ENCODE measurements around the gene HSD11B1.

The HSD11B1 gene

GRCh38 chr1:209706622-209707021, 2.0 kb downstream of the HSD11B1 start:
- no peak overlapping the region for H2AFZ ChIP-seq (ENCODE audit: insufficient read depth, low read length, poor library complexity)
- no peak overlapping the region for H4K8ac ChIP-seq (ENCODE audit: low read depth, low read length)
- no peak overlapping the region for H3K4ac ChIP-seq (ENCODE audit: low read depth, low read length)
- H2BK120ac ChIP-seq (ENCODE audit: insufficient read depth, low read length, poor library complexity) = no peak overlapping the region
- H3K79me1 ChIP-seq (ENCODE audit: low read length) = no peaks in the 10 kb centered on the region
- no peak overlapping the region for H3K4me2 ChIP-seq (ENCODE audit: low read length)
- no peak overlapping the region for H3K27ac ChIP-seq (ENCODE audit: low read depth, low read length)
- H3K4me1 ChIP-seq (ENCODE audit: control insufficient read depth in 1 of 2, insufficient read depth in 2 of 2, low read length in 2 of 2) = peaks cover 0 to 3% of the 10 kb centered on the region in 2 experiments
- H3K14ac ChIP-seq (ENCODE audit: low read length) = no peak overlapping the region
- no peak overlapping the region for H2BK12ac ChIP-seq (ENCODE audit: low read length)
- no peak overlapping the region for H4K91ac ChIP-seq (ENCODE audit: low read depth, low read length)
- no peak overlapping the region for H3K18ac ChIP-seq (ENCODE audit: low read length)
- no peak for DNase-seq
- no peaks in the 10 kb centered on the region for H3K79me2 ChIP-seq (ENCODE audit: control insufficient read depth, insufficient read depth, low read length, poor library complexity)
- no peaks in the 10 kb centered on the region for H3K27me3 ChIP-seq (ENCODE audit: insufficient read depth, low read length)
- no peak overlapping the region for H3K9ac ChIP-seq (ENCODE audit: low read length)
- H2BK5ac ChIP-seq (ENCODE audit: low read depth, low read length, poor library complexity) = no peak overlapping the region
- H4K12ac ChIP-seq (ENCODE audit: low read depth, low read length) = no peak overlapping the region
- no peaks in the 10 kb centered on the region for H3K9me3 ChIP-seq (ENCODE audit: insufficient read depth, low read depth, low read length)
- no peak overlapping the region for H3K4me3 ChIP-seq (ENCODE audit: low read depth, low read length)
- no peak overlapping the region for H3K23ac ChIP-seq (ENCODE audit: low read length)
- H2AK5ac ChIP-seq (ENCODE audit: low read length) = no peak overlapping the region
- H3K36me3 ChIP-seq (ENCODE audit: control insufficient read depth in 1 of 2, insufficient read depth in 2 of 2, low read length in 2 of 2) = no peaks in the 10 kb centered on the region
- no CpG with 5 or more reads among the region's 3 CpGs for WGBS (ENCODE audit: extremely low coverage, insufficient coverage, insufficient read length)

GRCh38 chr1:209707308-209707707, 2.7 kb downstream of the HSD11B1 start:
- no peak overlapping the region for H3K27ac ChIP-seq (ENCODE audit: low read depth, low read length)
- H3K4me1 ChIP-seq (ENCODE audit: control insufficient read depth in 1 of 2, insufficient read depth in 2 of 2, low read length in 2 of 2) = peaks cover 0 to 3% of the 10 kb centered on the region in 2 experiments
- H2BK120ac ChIP-seq (ENCODE audit: insufficient read depth, low read length, poor library complexity) = no peak overlapping the region
- H3K4ac ChIP-seq (ENCODE audit: low read depth, low read length) = no peak overlapping the region
- no peak overlapping the region for H3K14ac ChIP-seq (ENCODE audit: low read length)
- H3K18ac ChIP-seq (ENCODE audit: low read length) = no peak overlapping the region
- DNase-seq = no peak
- no peaks in the 10 kb centered on the region for H3K9me3 ChIP-seq (ENCODE audit: insufficient read depth, low read depth, low read length)
- H3K9ac ChIP-seq (ENCODE audit: low read length) = no peak overlapping the region
- H3K4me2 ChIP-seq (ENCODE audit: low read length) = no peak overlapping the region
- no peak overlapping the region for H2BK12ac ChIP-seq (ENCODE audit: low read length)
- no peak overlapping the region for H3K4me3 ChIP-seq (ENCODE audit: low read depth, low read length)
- H3K36me3 ChIP-seq (ENCODE audit: control insufficient read depth in 1 of 2, insufficient read depth in 2 of 2, low read length in 2 of 2) = no peaks in the 10 kb centered on the region
- no peaks in the 10 kb centered on the region for H3K79me2 ChIP-seq (ENCODE audit: control insufficient read depth, insufficient read depth, low read length, poor library complexity)
- H4K8ac ChIP-seq (ENCODE audit: low read depth, low read length) = no peak overlapping the region
- WGBS (ENCODE audit: extremely low coverage, insufficient coverage, insufficient read length) = no CpG with 5 or more reads among the region's 1 CpG
- H4K91ac ChIP-seq (ENCODE audit: low read depth, low read length) = no peak overlapping the region
- no peaks in the 10 kb centered on the region for H3K79me1 ChIP-seq (ENCODE audit: low read length)
- H4K12ac ChIP-seq (ENCODE audit: low read depth, low read length) = no peak overlapping the region
- no peak overlapping the region for H2BK5ac ChIP-seq (ENCODE audit: low read depth, low read length, poor library complexity)
- H2AK5ac ChIP-seq (ENCODE audit: low read length) = no peak overlapping the region
- no peak overlapping the region for H3K23ac ChIP-seq (ENCODE audit: low read length)
- H3K27me3 ChIP-seq (ENCODE audit: insufficient read depth, low read length) = no peaks in the 10 kb centered on the region
- H2AFZ ChIP-seq (ENCODE audit: insufficient read depth, low read length, poor library complexity) = no peak overlapping the region

DNA sequence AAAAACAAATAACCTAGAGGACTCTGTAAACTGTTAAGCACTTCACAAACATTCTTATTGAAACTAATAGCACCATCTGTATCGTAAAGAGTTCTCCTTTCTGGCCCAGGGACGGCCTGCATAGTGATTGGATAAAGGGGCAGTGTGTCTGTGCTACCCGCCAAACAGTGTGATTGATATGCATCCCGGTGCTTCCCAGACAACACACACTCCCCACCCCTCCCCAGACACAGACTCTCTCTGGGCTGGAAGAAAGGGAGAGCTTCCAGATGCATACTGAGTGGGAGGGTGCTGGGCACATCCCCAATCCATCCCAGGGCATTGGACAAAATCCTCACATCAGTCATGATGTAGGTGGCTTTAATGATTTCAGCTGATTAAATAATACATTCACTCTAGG, 3.7 kb downstream of the HSD11B1 start:
- Histone ChIP-seq H4K12ac (ENCODE audit: low read depth, low read length) (no peak overlapping the region), H2AK5ac (ENCODE audit: low read length) (no peak overlapping the region), H3K4me1 (ENCODE audit: control insufficient read depth in 1 of 2, insufficient read depth in 2 of 2, low read length in 2 of 2) (peaks cover 0 to 3% of the 10 kb centered on the region in 2 experiments), H3K79me2 (ENCODE audit: control insufficient read depth, insufficient read depth, low read length, poor library complexity) (no peaks in the 10 kb centered on the region), H3K9ac (ENCODE audit: low read length) (no peak overlapping the region), H3K9me3 (ENCODE audit: insufficient read depth, low read depth, low read length) (no peaks in the 10 kb centered on the region), H2AFZ (ENCODE audit: insufficient read depth, low read length, poor library complexity) (no peak overlapping the region), H2BK5ac (ENCODE audit: low read depth, low read length, poor library complexity) (no peak overlapping the region), H2BK120ac (ENCODE audit: insufficient read depth, low read length, poor library complexity) (no peak overlapping the region), H2BK12ac (ENCODE audit: low read length) (no peak overlapping the region), H3K4ac (ENCODE audit: low read depth, low read length) (no peak overlapping the region), H4K91ac (ENCODE audit: low read depth, low read length) (no peak overlapping the region), H3K27ac (ENCODE audit: low read depth, low read length) (no peak overlapping the region), H3K4me2 (ENCODE audit: low read length) (no peak overlapping the region), H3K36me3 (ENCODE audit: control insufficient read depth in 1 of 2, insufficient read depth in 2 of 2, low read length in 2 of 2) (no peaks in the 10 kb centered on the region), H3K18ac (ENCODE audit: low read length) (no peak overlapping the region), H3K27me3 (ENCODE audit: insufficient read depth, low read length) (no peaks in the 10 kb centered on the region), H3K79me1 (ENCODE audit: low read length) (no peaks in the 10 kb centered on the region), H3K14ac (ENCODE audit: low read length) (no peak overlapping the region), H4K8ac (ENCODE audit: low read depth, low read length) (no peak overlapping the region), H3K23ac (ENCODE audit: low read length) (no peak overlapping the region), H3K4me3 (ENCODE audit: low read depth, low read length) (no peak overlapping the region)
- DNase-seq = no peak
- no CpG with 5 or more reads among the region's 4 CpGs for WGBS (ENCODE audit: extremely low coverage, insufficient coverage, insufficient read length)

DNA sequence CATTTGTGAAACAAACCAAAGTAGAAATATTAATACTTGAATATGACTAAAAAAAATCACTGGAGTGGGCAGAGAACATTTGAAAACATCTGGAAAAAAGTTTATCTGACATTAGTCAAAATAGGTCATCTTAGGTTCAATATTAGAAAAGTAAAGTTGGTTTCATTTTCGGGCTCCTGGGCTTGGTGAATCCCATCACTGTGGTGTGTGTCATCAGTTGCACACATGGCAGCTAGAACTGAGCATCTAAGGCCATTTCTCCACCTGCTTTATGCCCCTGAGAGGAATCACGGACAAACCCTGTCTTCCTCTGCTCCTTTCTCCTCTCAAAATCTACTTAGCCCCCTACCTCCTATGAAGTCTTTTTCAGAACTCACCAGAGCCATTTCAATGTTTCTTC, 5.4 kb downstream of the HSD11B1 start:
- Histone ChIP-seq H2BK12ac (ENCODE audit: low read length) (no peak overlapping the region), H4K12ac (ENCODE audit: low read depth, low read length) (no peak overlapping the region), H4K8ac (ENCODE audit: low read depth, low read length) (no peak overlapping the region), H3K4ac (ENCODE audit: low read depth, low read length) (no peak overlapping the region), H2AFZ (ENCODE audit: insufficient read depth, low read length, poor library complexity) (no peak overlapping the region), H3K4me3 (ENCODE audit: low read depth, low read length) (no peak overlapping the region), H2BK5ac (ENCODE audit: low read depth, low read length, poor library complexity) (no peak overlapping the region), H3K36me3 (ENCODE audit: control insufficient read depth in 1 of 2, insufficient read depth in 2 of 2, low read length in 2 of 2) (no peaks in the 10 kb centered on the region), H3K27ac (ENCODE audit: low read depth, low read length) (no peak overlapping the region), H3K18ac (ENCODE audit: low read length) (no peak overlapping the region), H3K27me3 (ENCODE audit: insufficient read depth, low read length) (no peaks in the 10 kb centered on the region), H3K79me1 (ENCODE audit: low read length) (no peaks in the 10 kb centered on the region), H3K14ac (ENCODE audit: low read length) (no peak overlapping the region), H3K9ac (ENCODE audit: low read length) (no peak overlapping the region), H3K79me2 (ENCODE audit: control insufficient read depth, insufficient read depth, low read length, poor library complexity) (no peaks in the 10 kb centered on the region), H3K9me3 (ENCODE audit: insufficient read depth, low read depth, low read length) (no peaks in the 10 kb centered on the region), H4K91ac (ENCODE audit: low read depth, low read length) (no peak overlapping the region), H3K4me1 (ENCODE audit: control insufficient read depth in 1 of 2, insufficient read depth in 2 of 2, low read length in 2 of 2) (peaks cover 4 to 7% of the 10 kb centered on the region in 2 experiments), H3K23ac (ENCODE audit: low read length) (no peak overlapping the region), H2AK5ac (ENCODE audit: low read length) (no peak overlapping the region), H3K4me2 (ENCODE audit: low read length) (no peak overlapping the region), H2BK120ac (ENCODE audit: insufficient read depth, low read length, poor library complexity) (no peak overlapping the region)
- no CpG with 5 or more reads among the region's 2 CpGs for WGBS (ENCODE audit: extremely low coverage, insufficient coverage, insufficient read length)
- no peak for DNase-seq

Data from trophoblast cell (in vitro differentiated cells and primary cell).